WTC11 (cell line): Measurements from ENCODE around the gene BPGM. TPM values are rescaled to one million over a fixed set of nuclear protein-coding genes. Genes with fewer than 3 reads are reported as not detected.

Source experiments
- ATAC-seq: fragments of 200-7000 bp; cut with Tn5 transposase; 2 replicates; pipeline ENCODE4 v1.10.0; 2021; ENCODE audit warnings: mild to moderate bottlenecking, moderate library complexity
- CTCF ChIA-PET: fragments of 300-600 bp; sonication (Branson Sonifier 250); formaldehyde crosslinking; loops from one replicate; lab custom pipeline; 2021; ENCODE audit warnings: antibody characterized with exemption; lab: Charles Lee
- POLR2A ChIA-PET: fragments of 350-600 bp; sonication (Branson Sonifier 250); formaldehyde crosslinking; loops from one replicate; lab custom pipeline; 2021; ENCODE audit warnings: antibody characterized with exemption; lab: Charles Lee
- DNase-seq: peaks from one replicate; pipeline ENCODE4 v3.0.0; 2021; ENCODE audit warnings: low spot score
- H3K27ac Mint-ChIP-seq: 2 replicates; pipeline ENCODE4 v1.8.0; 2021; ENCODE audit warnings: mixed read lengths
- H3K27me3 Mint-ChIP-seq: 2 replicates; pipeline ENCODE4 v1.8.0; 2021; ENCODE audit warnings: low read depth, mild to moderate bottlenecking, moderate library complexity, mixed read lengths
- H3K36me3 Mint-ChIP-seq: 2 replicates; pipeline ENCODE4 v1.8.0; 2021; ENCODE audit warnings: mixed read lengths
- H3K4me1 Mint-ChIP-seq: 2 replicates; pipeline ENCODE4 v1.8.0; 2022; ENCODE audit warnings: mixed read lengths
- H3K4me3 Mint-ChIP-seq: 2 replicates; pipeline ENCODE4 v1.8.0; 2021; ENCODE audit warnings: mild to moderate bottlenecking, moderate library complexity, mixed read lengths
- H3K9me3 Mint-ChIP-seq: 2 replicates; pipeline ENCODE4 v1.8.0; 2021; ENCODE audit warnings: mixed read lengths
- CREB1 ChIP-seq: sonication (generic); formaldehyde crosslinking; IDR thresholded peaks from 2 replicates; pipeline ENCODE4 v1.8.0; 2023; ENCODE audit warnings: mild to moderate bottlenecking, missing genetic modification reagents
- E2F4 ChIP-seq: sonication (generic); formaldehyde crosslinking; IDR thresholded peaks from 2 replicates; pipeline ENCODE4 v1.8.1; 2022; ENCODE audit warnings: low read depth, mild to moderate bottlenecking, moderate library complexity, missing genetic modification reagents, borderline replicate concordance
- EMX1 ChIP-seq: fragments of 250-450 bp; sonication (Bioruptor Pico); IDR thresholded peaks from 2 replicates; pipeline ENCODE4 v1.8.0; 2021; ENCODE audit warnings: mild to moderate bottlenecking
- ESRRA ChIP-seq: sonication (generic); formaldehyde crosslinking; IDR thresholded peaks from 2 replicates; pipeline ENCODE4 v1.8.1; 2022; ENCODE audit warnings: mild to moderate bottlenecking, missing genetic modification reagents, borderline replicate concordance
- ETV6 ChIP-seq: sonication (generic); formaldehyde crosslinking; IDR thresholded peaks from 2 replicates; pipeline ENCODE4 v1.8.1; 2022; ENCODE audit warnings: mild to moderate bottlenecking, missing genetic modification reagents
- FOXJ3 ChIP-seq: sonication (generic); formaldehyde crosslinking; IDR thresholded peaks from 2 replicates; pipeline ENCODE4 v1.9.0; 2021; ENCODE audit warnings: missing genetic modification reagents, mild to moderate bottlenecking, borderline replicate concordance
- FOXP1 ChIP-seq: sonication (generic); formaldehyde crosslinking; IDR thresholded peaks from 2 replicates; pipeline ENCODE4 v1.8.0; 2022; ENCODE audit warnings: missing genetic modification reagents, mild to moderate bottlenecking, moderate library complexity, borderline replicate concordance
- JAZF1 ChIP-seq: fragments of 250-450 bp; sonication (Bioruptor Pico); IDR thresholded peaks from 2 replicates; pipeline ENCODE4 v1.9.0; 2021; ENCODE audit warnings: moderate library complexity, mild to moderate bottlenecking, inconsistent platforms
- MLX ChIP-seq: sonication (generic); formaldehyde crosslinking; IDR thresholded peaks from 2 replicates; pipeline ENCODE4 v1.8.1; 2023; ENCODE audit warnings: mild to moderate bottlenecking, missing genetic modification reagents, moderate library complexity
- MXD4 ChIP-seq: fragments of 250-450 bp; sonication (Bioruptor Pico); IDR thresholded peaks from 2 replicates; pipeline ENCODE4 v1.8.0; 2021; ENCODE audit warnings: mild to moderate bottlenecking, moderate library complexity, borderline replicate concordance
- NFATC4 ChIP-seq: fragments of 250-450 bp; sonication (Bioruptor Pico); IDR thresholded peaks from 2 replicates; pipeline ENCODE4 v1.9.0; 2021; ENCODE audit warnings: mild to moderate bottlenecking
- SMAD3 ChIP-seq: sonication (generic); formaldehyde crosslinking; IDR thresholded peaks from 2 replicates; pipeline ENCODE4 v1.8.0; 2022; ENCODE audit warnings: missing genetic modification reagents, mild to moderate bottlenecking, borderline replicate concordance
- SOX15 ChIP-seq: fragments of 250-450 bp; sonication (Bioruptor Pico); IDR thresholded peaks from 2 replicates; pipeline ENCODE4 v1.9.0; 2021; ENCODE audit warnings: mild to moderate bottlenecking
- TCF7 ChIP-seq: sonication (generic); formaldehyde crosslinking; IDR thresholded peaks from 2 replicates; pipeline ENCODE4 v1.8.0; 2022; ENCODE audit warnings: mild to moderate bottlenecking, low read depth, missing genetic modification reagents, moderate library complexity
- TEAD1 ChIP-seq: sonication (generic); formaldehyde crosslinking; IDR thresholded peaks from 2 replicates; pipeline ENCODE4 v1.8.0; 2022; ENCODE audit warnings: mild to moderate bottlenecking, missing genetic modification reagents
- TP53 ChIP-seq: sonication (generic); formaldehyde crosslinking; IDR thresholded peaks from 2 replicates; pipeline ENCODE4 v1.8.1; 2023; ENCODE audit warnings: mild to moderate bottlenecking, missing genetic modification reagents
- ZNF121 ChIP-seq: sonication (generic); formaldehyde crosslinking; IDR thresholded peaks from 2 replicates; pipeline ENCODE4 v1.8.0; 2023; ENCODE audit warnings: missing genetic modification reagents
- ZNF138 ChIP-seq: sonication (generic); formaldehyde crosslinking; conservative IDR thresholded peaks from 2 replicates; pipeline ENCODE4 v1.8.1; 2022; ENCODE audit warnings: mild to moderate bottlenecking, moderate library complexity, missing genetic modification reagents
- ZNF232 ChIP-seq: sonication (generic); formaldehyde crosslinking; IDR thresholded peaks from 2 replicates; pipeline ENCODE4 v1.8.0; 2022; ENCODE audit warnings: mild to moderate bottlenecking, missing genetic modification reagents
- ZNF263 ChIP-seq: sonication (generic); formaldehyde crosslinking; IDR thresholded peaks from 2 replicates; pipeline ENCODE4 v1.8.1; 2022; ENCODE audit warnings: low read depth, mild to moderate bottlenecking, moderate library complexity, missing genetic modification reagents
- total RNA-seq: library from RNA; stranded (reverse); gene quantifications from 3 replicates; pipeline ENCODE4 v1.2.3, GENCODE V29; 2021
- TF ChIP-seq, protein P1 (sequence below): sonication (generic); formaldehyde crosslinking; conservative IDR thresholded peaks from 2 replicates; pipeline ENCODE4 v1.8.1; 2023; ENCODE audit warnings: mild to moderate bottlenecking, low read depth, missing genetic modification reagents, moderate library complexity
- TF ChIP-seq, protein P2 (sequence below): fragments of 250-450 bp; sonication (Bioruptor Pico); IDR thresholded peaks from 2 replicates; pipeline ENCODE4 v1.9.0; 2021; ENCODE audit warnings: mild to moderate bottlenecking, borderline replicate concordance
- TF ChIP-seq, protein P3 (sequence below): sonication (generic); formaldehyde crosslinking; IDR thresholded peaks from 2 replicates; pipeline ENCODE4 v1.8.1; 2023; ENCODE audit warnings: mild to moderate bottlenecking, missing genetic modification reagents

BPGM gene
- total RNA-seq, 1 experiment from 2014 or later, result 14.6 TPM

- POLR2A ChIA-PET, result no interaction called here
- no peak for DNase-seq
- H3K4me3 Mint-ChIP-seq, result no peak overlapping the region
- CTCF ChIA-PET, result interaction anchor here (1.1 to 1.6 kb wide), 2 partner anchors 16 to 23 kb away, joined by 3 to 6 read pairs; no protein-coding TSS in a partner anchor
- ATAC-seq, result no peak
- H3K27me3 Mint-ChIP-seq, result no peaks in the 10 kb centered on the region
- peaks cover 7% of the 10 kb centered on the region for H3K4me1 Mint-ChIP-seq
- no peak for TF ChIP-seq SMAD3 (CRISPR knock-in tag)
- no peak for TF ChIP-seq EMX1 (CRISPR knock-in tag)
- no peak for TF ChIP-seq MXD4 (CRISPR knock-in tag)
- no peak for TF ChIP-seq MLX
- TF ChIP-seq, protein P1, sequence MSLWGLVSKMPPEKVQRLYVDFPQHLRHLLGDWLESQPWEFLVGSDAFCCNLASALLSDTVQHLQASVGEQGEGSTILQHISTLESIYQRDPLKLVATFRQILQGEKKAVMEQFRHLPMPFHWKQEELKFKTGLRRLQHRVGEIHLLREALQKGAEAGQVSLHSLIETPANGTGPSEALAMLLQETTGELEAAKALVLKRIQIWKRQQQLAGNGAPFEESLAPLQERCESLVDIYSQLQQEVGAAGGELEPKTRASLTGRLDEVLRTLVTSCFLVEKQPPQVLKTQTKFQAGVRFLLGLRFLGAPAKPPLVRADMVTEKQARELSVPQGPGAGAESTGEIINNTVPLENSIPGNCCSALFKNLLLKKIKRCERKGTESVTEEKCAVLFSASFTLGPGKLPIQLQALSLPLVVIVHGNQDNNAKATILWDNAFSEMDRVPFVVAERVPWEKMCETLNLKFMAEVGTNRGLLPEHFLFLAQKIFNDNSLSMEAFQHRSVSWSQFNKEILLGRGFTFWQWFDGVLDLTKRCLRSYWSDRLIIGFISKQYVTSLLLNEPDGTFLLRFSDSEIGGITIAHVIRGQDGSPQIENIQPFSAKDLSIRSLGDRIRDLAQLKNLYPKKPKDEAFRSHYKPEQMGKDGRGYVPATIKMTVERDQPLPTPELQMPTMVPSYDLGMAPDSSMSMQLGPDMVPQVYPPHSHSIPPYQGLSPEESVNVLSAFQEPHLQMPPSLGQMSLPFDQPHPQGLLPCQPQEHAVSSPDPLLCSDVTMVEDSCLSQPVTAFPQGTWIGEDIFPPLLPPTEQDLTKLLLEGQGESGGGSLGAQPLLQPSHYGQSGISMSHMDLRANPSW (CRISPR knock-in tag), result no peak
- TF ChIP-seq, protein P2, sequence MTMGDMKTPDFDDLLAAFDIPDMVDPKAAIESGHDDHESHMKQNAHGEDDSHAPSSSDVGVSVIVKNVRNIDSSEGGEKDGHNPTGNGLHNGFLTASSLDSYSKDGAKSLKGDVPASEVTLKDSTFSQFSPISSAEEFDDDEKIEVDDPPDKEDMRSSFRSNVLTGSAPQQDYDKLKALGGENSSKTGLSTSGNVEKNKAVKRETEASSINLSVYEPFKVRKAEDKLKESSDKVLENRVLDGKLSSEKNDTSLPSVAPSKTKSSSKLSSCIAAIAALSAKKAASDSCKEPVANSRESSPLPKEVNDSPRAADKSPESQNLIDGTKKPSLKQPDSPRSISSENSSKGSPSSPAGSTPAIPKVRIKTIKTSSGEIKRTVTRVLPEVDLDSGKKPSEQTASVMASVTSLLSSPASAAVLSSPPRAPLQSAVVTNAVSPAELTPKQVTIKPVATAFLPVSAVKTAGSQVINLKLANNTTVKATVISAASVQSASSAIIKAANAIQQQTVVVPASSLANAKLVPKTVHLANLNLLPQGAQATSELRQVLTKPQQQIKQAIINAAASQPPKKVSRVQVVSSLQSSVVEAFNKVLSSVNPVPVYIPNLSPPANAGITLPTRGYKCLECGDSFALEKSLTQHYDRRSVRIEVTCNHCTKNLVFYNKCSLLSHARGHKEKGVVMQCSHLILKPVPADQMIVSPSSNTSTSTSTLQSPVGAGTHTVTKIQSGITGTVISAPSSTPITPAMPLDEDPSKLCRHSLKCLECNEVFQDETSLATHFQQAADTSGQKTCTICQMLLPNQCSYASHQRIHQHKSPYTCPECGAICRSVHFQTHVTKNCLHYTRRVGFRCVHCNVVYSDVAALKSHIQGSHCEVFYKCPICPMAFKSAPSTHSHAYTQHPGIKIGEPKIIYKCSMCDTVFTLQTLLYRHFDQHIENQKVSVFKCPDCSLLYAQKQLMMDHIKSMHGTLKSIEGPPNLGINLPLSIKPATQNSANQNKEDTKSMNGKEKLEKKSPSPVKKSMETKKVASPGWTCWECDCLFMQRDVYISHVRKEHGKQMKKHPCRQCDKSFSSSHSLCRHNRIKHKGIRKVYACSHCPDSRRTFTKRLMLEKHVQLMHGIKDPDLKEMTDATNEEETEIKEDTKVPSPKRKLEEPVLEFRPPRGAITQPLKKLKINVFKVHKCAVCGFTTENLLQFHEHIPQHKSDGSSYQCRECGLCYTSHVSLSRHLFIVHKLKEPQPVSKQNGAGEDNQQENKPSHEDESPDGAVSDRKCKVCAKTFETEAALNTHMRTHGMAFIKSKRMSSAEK (CRISPR knock-in tag), result no peak
- TF ChIP-seq ZNF263 (CRISPR knock-in tag), result no peak
- TF ChIP-seq ETV6 (CRISPR knock-in tag), result no peak
- no peak for TF ChIP-seq NFATC4
- no peak for TF ChIP-seq FOXP1 (CRISPR knock-in tag)
- no peak for TF ChIP-seq FOXJ3 (CRISPR knock-in tag)
- no peak for TF ChIP-seq ESRRA (CRISPR knock-in tag)
- TF ChIP-seq SOX15 (CRISPR knock-in tag), result no peak
- TF ChIP-seq TP53 (CRISPR knock-in tag), result no peak
- no peak for TF ChIP-seq E2F4 (CRISPR knock-in tag)
- no peak for TF ChIP-seq JAZF1
- TF ChIP-seq ZNF121 (CRISPR knock-in tag), result no peak
- TF ChIP-seq TCF7, result no peak
- peaks cover 14% of the 10 kb centered on the region for H3K9me3 Mint-ChIP-seq
- H3K27ac Mint-ChIP-seq, result no peak overlapping the region
- peaks cover 19% of the 10 kb centered on the region for H3K36me3 Mint-ChIP-seq
Observed at GRCh38 chr7:134678115-134678514, 31.5 kb downstream of the BPGM start.

GRCh38 chr7:134679006-134679405 is 32.4 kb downstream of the BPGM start:
- peaks cover 10% of the 10 kb centered on the region for H3K9me3 Mint-ChIP-seq
- ATAC-seq (no peak), DNase-seq (no peak)
- no peaks in the 10 kb centered on the region for H3K27me3 Mint-ChIP-seq
- ChIA-PET CTCF (interaction anchor here (1.6 kb wide), 1 partner anchor 15 kb away, joined by 6 read pairs; no protein-coding TSS in a partner anchor), POLR2A (no interaction called here)
- H3K36me3 Mint-ChIP-seq, result peaks cover 15% of the 10 kb centered on the region
- no peak overlapping the region for H3K4me3 Mint-ChIP-seq
- H3K27ac Mint-ChIP-seq, result no peak overlapping the region
- H3K4me1 Mint-ChIP-seq, result peaks cover 7% of the 10 kb centered on the region
- TF ChIP-seq, protein P2 (CRISPR knock-in tag), result no peak
- TF ChIP-seq, protein P3, sequence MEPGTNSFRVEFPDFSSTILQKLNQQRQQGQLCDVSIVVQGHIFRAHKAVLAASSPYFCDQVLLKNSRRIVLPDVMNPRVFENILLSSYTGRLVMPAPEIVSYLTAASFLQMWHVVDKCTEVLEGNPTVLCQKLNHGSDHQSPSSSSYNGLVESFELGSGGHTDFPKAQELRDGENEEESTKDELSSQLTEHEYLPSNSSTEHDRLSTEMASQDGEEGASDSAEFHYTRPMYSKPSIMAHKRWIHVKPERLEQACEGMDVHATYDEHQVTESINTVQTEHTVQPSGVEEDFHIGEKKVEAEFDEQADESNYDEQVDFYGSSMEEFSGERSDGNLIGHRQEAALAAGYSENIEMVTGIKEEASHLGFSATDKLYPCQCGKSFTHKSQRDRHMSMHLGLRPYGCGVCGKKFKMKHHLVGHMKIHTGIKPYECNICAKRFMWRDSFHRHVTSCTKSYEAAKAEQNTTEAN (CRISPR knock-in tag), result no peak
- TF ChIP-seq TEAD1 (CRISPR knock-in tag) (no peak), ZNF232 (CRISPR knock-in tag) (no peak), ZNF138 (CRISPR knock-in tag) (no peak), CREB1 (CRISPR knock-in tag) (no peak)
